HepG2 (cell line): ENCODE data around the gene BPIFB4. TPM values are rescaled to one million over a fixed set of nuclear protein-coding genes. Genes with fewer than 3 reads are reported as not detected.
A peak's percentile ranks its signal among the peaks of the same experiment; 100 is the strongest.

Experiments
- ARID3A ChIP-seq: IDR thresholded peaks from 2 replicates; pipeline ENCODE4 v1.6.1; 2012; ENCODE audit warnings: low read depth, low read length, improper control_type of control experiment
- ATF2 ChIP-seq: sonication (generic); formaldehyde crosslinking; IDR thresholded peaks from 2 replicates; pipeline ENCODE4 v1.4.0; 2020; ENCODE audit warnings: missing genetic modification reagents
- HMGA1 ChIP-seq: sonication (generic); formaldehyde crosslinking; conservative IDR thresholded peaks from 2 replicates; pipeline ENCODE4 v1.4.0; 2020; ENCODE audit warnings: missing genetic modification reagents
- HNRNPL ChIP-seq: fragments of 200-400 bp; formaldehyde crosslinking; IDR thresholded peaks from 2 replicates; pipeline ENCODE4 v1.6.1; 2017; ENCODE audit warnings: mild to moderate bottlenecking, low read depth, low read length
- REXO4 ChIP-seq: sonication (generic); formaldehyde crosslinking; IDR thresholded peaks from 2 replicates; pipeline ENCODE4 v1.8.0; 2022; ENCODE audit warnings: missing genetic modification reagents, mild to moderate bottlenecking, borderline replicate concordance
- TBX3 ChIP-seq: fragments of 450-650 bp; IDR thresholded peaks from 2 replicates; pipeline ENCODE4 v1.6.1; 2017; ENCODE audit warnings: antibody characterized with exemption, mild to moderate bottlenecking, inconsistent platforms, borderline replicate concordance
- TMF1 ChIP-seq: sonication (generic); formaldehyde crosslinking; IDR thresholded peaks from 2 replicates; pipeline ENCODE4 v1.8.1; 2022; ENCODE audit warnings: low read depth, missing genetic modification reagents
- TSC22D2 ChIP-seq: sonication (generic); formaldehyde crosslinking; IDR thresholded peaks from 2 replicates; pipeline ENCODE4 v1.5.1; 2020; ENCODE audit warnings: missing genetic modification reagents, mild to moderate bottlenecking, borderline replicate concordance
- ZBTB33 ChIP-seq: sonication (generic); formaldehyde crosslinking; IDR thresholded peaks from 2 replicates; pipeline ENCODE4 v1.4.0; 2020; ENCODE audit warnings: missing genetic modification reagents
- ZFP37 ChIP-seq: sonication (generic); formaldehyde crosslinking; IDR thresholded peaks from 2 replicates; pipeline ENCODE4 v1.4.0; 2020; ENCODE audit warnings: missing genetic modification reagents, borderline replicate concordance
- ZFX ChIP-seq: sonication (generic); formaldehyde crosslinking; IDR thresholded peaks from 2 replicates; pipeline ENCODE4 v1.4.0; 2020; ENCODE audit warnings: mild to moderate bottlenecking, low read depth, missing genetic modification reagents, moderate library complexity
- ZNF10 ChIP-seq: sonication (generic); formaldehyde crosslinking; IDR thresholded peaks from 2 replicates; pipeline ENCODE4 v1.4.0; 2020; ENCODE audit warnings: mild to moderate bottlenecking, low read depth, missing genetic modification reagents, borderline replicate concordance
- ZNF232 ChIP-seq: sonication (generic); formaldehyde crosslinking; IDR thresholded peaks from 2 replicates; pipeline ENCODE4 v1.4.0; 2020; ENCODE audit warnings: missing genetic modification reagents, borderline replicate concordance
- ZNF263 ChIP-seq: sonication (generic); formaldehyde crosslinking; IDR thresholded peaks from 2 replicates; pipeline ENCODE4 v1.4.0; 2020; ENCODE audit warnings: missing genetic modification reagents
- ZNF674 ChIP-seq: sonication (generic); formaldehyde crosslinking; IDR thresholded peaks from 2 replicates; pipeline ENCODE4 v1.5.0; 2020; ENCODE audit warnings: low read depth, mild to moderate bottlenecking, missing genetic modification reagents
- ZNF713 ChIP-seq: sonication (generic); formaldehyde crosslinking; IDR thresholded peaks from 2 replicates; pipeline ENCODE4 v1.4.0; 2020; ENCODE audit warnings: mild to moderate bottlenecking, missing genetic modification reagents
- polyA plus RNA-seq, 8 experiments: library from polyadenylated mRNA; depleted of rRNA in 3 of 8; stranded (reverse) in 7 of 8; unstranded in 1 of 8; fragments of >200 nt; fragmentation: Illumina TruSeq in 4 of 8; extraction: Trizol in 4 of 8; gene quantifications; 2 replicates each; pipeline versions ENCODE4 v1.2.1 to v1.2.3, GENCODE V29; 2011 to 2016; ENCODE audit warnings: low read depth in 4 of 8, missing spikeins in 1 of 8, mixed read lengths in 1 of 8; ENCODE audit not compliant: insufficient read depth in 1 of 8
- total RNA-seq, 5 experiments: library from RNA; depleted of rRNA; stranded (reverse); fragments of >200 nt; fragmentation: Illumina TruSeq; extraction: Trizol; gene quantifications; 2 replicates each; pipeline ENCODE4 v1.2.3, GENCODE V29; 2016; ENCODE audit warnings: low read depth in 1 of 5
- TF ChIP-seq, protein P1 (sequence below): sonication (generic); formaldehyde crosslinking; IDR thresholded peaks from 2 replicates; pipeline ENCODE4 v1.4.0; 2020; ENCODE audit warnings: missing genetic modification reagents
- TF ChIP-seq, protein P2 (sequence below): IDR thresholded peaks from 2 replicates; pipeline ENCODE4 v1.6.1; 2016; ENCODE audit warnings: missing compliant biosample characterization, missing genetic modification reagents, borderline replicate concordance
- TF ChIP-seq, protein P3 (sequence below): sonication (generic); IDR thresholded peaks from 2 replicates; pipeline ENCODE4 v1.6.1; 2016; ENCODE audit warnings: low read depth, borderline replicate concordance

The BPIFB4 gene
- total and polyA plus RNA-seq, 2 of the 13 experiments (the other 11 are each of a cell fraction or from before 2014, with no cell fraction given), result 0.09 TPM; not detected in 1

GRCh38 chr20:33043731-33044181 is 35.7 kb upstream of the BPIFB4 start (continued):
- TF ChIP-seq, protein P1, sequence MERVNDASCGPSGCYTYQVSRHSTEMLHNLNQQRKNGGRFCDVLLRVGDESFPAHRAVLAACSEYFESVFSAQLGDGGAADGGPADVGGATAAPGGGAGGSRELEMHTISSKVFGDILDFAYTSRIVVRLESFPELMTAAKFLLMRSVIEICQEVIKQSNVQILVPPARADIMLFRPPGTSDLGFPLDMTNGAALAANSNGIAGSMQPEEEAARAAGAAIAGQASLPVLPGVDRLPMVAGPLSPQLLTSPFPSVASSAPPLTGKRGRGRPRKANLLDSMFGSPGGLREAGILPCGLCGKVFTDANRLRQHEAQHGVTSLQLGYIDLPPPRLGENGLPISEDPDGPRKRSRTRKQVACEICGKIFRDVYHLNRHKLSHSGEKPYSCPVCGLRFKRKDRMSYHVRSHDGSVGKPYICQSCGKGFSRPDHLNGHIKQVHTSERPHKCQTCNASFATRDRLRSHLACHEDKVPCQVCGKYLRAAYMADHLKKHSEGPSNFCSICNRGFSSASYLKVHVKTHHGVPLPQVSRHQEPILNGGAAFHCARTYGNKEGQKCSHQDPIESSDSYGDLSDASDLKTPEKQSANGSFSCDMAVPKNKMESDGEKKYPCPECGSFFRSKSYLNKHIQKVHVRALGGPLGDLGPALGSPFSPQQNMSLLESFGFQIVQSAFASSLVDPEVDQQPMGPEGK (CRISPR knock-in tag), result peak; percentile 69
- TF ChIP-seq TBX3, result 0 out of 2 replicates have a peak, but pooled peaks have one; percentile 52
- no peak for TF ChIP-seq ZNF674 (CRISPR knock-in tag)
- no peak for TF ChIP-seq ZNF10 (CRISPR knock-in tag)
- peak; percentile 49; the same call in 1 of the 2 replicates for TF ChIP-seq ZFX (CRISPR knock-in tag)
- TF ChIP-seq ATF2 (CRISPR knock-in tag), result no peak; the same call in 1 of the 2 replicates
- TF ChIP-seq REXO4, result no peak
- no peak for TF ChIP-seq ZNF263 (CRISPR knock-in tag)
- TF ChIP-seq ZBTB33 (CRISPR knock-in tag), result no peak
- no peak for TF ChIP-seq TSC22D2 (CRISPR knock-in tag)
- no peak for TF ChIP-seq TMF1
- TF ChIP-seq ZFP37 (CRISPR knock-in tag), result no peak
- no peak for TF ChIP-seq ZNF232 (CRISPR knock-in tag)
- no peak for TF ChIP-seq HNRNPL
- TF ChIP-seq ZNF713 (CRISPR knock-in tag), result no peak
- TF ChIP-seq, protein P2, sequence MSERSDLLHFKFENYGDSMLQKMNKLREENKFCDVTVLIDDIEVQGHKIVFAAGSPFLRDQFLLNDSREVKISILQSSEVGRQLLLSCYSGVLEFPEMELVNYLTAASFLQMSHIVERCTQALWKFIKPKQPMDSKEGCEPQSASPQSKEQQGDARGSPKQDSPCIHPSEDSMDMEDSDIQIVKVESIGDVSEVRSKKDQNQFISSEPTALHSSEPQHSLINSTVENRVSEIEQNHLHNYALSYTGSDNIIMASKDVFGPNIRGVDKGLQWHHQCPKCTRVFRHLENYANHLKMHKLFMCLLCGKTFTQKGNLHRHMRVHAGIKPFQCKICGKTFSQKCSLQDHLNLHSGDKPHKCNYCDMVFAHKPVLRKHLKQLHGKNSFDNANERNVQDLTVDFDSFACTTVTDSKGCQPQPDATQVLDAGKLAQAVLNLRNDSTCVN (CRISPR knock-in tag), result no peak
- no peak for TF ChIP-seq HMGA1
- TF ChIP-seq, protein P3, sequence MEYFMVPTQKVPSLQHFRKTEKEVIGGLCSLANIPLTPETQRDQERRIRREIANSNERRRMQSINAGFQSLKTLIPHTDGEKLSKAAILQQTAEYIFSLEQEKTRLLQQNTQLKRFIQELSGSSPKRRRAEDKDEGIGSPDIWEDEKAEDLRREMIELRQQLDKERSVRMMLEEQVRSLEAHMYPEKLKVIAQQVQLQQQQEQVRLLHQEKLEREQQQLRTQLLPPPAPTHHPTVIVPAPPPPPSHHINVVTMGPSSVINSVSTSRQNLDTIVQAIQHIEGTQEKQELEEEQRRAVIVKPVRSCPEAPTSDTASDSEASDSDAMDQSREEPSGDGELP, result 0 out of 2 replicates have a peak, but pooled peaks have one; percentile 21
- peak; percentile 61; the same call in 1 of the 2 replicates for TF ChIP-seq ARID3A
